GM13977 (cell line): ENCODE results near the gene AP3D1.
"Not testable (repeated sequence)": the region's sequence is repeated elsewhere in the genome, so short reads cannot be mapped to it uniquely, and the experiment has no call there.

Experiments
- DNase-seq: peaks from one replicate; pipeline ENCODE4 v3.0.0; 2012; ENCODE audit warnings: low spot score
- in situ Hi-C: fragments of 300-500 bp; cut with MboI; formaldehyde crosslinking; loops from one replicate; pipeline ENCODE4 v1.12.0; 2022; ENCODE audit warnings: low sequenced_read_pairs, low pct_unique_long_range_greater_than_20kb, mixed read lengths, inconsistent platforms; ENCODE audit not compliant: unreplicated experiment
- TF ChIP-seq, protein P1 (sequence below): IDR thresholded peaks from 2 replicates; pipeline ENCODE4 v1.5.1; 2012; ENCODE audit warnings: mild to moderate bottlenecking, control low read depth; ENCODE audit not compliant: insufficient read depth; ENCODE audit errors: extremely low read depth, missing control alignments

The AP3D1 gene

DNA sequence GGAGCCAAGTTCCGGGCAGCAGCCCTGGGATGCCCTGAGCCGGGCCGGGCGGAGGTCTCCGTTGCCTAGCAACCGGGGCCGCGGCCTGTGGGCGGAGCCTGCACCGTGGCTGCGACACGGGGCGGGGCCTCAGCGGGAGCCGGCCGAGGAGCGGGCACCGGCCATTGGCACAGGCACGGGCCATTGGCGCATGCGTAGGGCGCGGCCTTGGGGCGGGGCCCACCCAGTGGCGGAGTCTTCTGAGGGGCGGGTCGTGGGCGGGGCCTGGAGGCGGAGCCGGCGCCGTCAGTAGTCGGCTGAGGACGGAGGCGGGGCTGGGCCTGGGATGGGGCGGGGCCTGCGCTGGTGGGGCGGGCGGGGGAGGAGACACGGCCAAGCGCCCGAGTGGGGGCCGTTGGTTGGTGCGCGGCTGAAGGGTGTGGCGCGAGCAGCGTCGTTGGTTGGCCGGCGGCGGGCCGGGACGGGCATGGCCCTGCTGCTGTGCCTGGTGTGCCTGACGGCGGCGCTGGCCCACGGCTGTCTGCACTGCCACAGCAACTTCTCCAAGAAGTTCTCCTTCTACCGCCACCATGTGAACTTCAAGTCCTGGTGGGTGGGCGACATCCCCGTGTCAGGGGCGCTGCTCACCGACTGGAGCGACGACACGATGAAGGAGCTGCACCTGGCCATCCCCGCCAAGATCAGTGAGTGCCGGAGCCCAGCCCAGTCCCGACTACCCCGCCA is 54.7 kb downstream of the AP3D1 start, which contains the start of gene IZUMO4:
Gene IZUMO4 (plus strand): TSS at position 436 of the 723 bp plus-strand sequence. CDS start 31 bp downstream, at position 467.
- TF ChIP-seq, protein P1, sequence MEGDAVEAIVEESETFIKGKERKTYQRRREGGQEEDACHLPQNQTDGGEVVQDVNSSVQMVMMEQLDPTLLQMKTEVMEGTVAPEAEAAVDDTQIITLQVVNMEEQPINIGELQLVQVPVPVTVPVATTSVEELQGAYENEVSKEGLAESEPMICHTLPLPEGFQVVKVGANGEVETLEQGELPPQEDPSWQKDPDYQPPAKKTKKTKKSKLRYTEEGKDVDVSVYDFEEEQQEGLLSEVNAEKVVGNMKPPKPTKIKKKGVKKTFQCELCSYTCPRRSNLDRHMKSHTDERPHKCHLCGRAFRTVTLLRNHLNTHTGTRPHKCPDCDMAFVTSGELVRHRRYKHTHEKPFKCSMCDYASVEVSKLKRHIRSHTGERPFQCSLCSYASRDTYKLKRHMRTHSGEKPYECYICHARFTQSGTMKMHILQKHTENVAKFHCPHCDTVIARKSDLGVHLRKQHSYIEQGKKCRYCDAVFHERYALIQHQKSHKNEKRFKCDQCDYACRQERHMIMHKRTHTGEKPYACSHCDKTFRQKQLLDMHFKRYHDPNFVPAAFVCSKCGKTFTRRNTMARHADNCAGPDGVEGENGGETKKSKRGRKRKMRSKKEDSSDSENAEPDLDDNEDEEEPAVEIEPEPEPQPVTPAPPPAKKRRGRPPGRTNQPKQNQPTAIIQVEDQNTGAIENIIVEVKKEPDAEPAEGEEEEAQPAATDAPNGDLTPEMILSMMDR: peak; percentile 44
- DNase-seq: peak; percentile 100
- in situ Hi-C loops: no loop called here

GRCh38 chr19:2096034-2096479 is 55.3 kb downstream of the AP3D1 start, which contains the start of gene MOB3A:
TSS of gene MOB3A (minus strand) at chr19:2096326. CDS start at chr19:2078560, 17,766 bp downstream.
- DNase-seq: no peak
- TF ChIP-seq, protein P1: peak; percentile 43
- in situ Hi-C loops: no loop called here

- in situ Hi-C loops, DNase-seq: not testable (repeated sequence)
Observed at GRCh38 chr19:2091926-2092525, 59.3 kb downstream of the AP3D1 start.

DNA sequence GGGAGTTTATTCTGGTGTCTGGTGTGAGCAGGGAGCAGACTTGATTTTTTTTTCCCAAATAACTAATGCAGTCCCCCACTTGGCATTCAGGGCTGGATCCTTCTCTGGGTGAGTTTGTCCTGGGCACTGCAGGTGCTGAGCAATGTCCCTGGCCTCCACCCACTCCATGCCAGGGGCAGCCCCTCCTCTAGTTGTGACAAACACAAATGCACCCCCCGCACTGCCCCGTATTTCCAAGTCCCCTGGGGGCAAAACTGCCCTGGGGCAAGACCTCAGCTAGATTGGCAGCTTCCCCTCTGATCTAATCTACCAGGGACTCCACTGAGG is 61.7 kb downstream of the AP3D1 start:
- in situ Hi-C loops: no loop called here

GRCh38 chr19:2089001-2089711 is 62.2 kb downstream of the AP3D1 start:
- in situ Hi-C loops: no loop called here
- DNase-seq: no peak
- TF ChIP-seq, protein P1: no peak

More for the DNA sequence above, 61.7 kb downstream of the AP3D1 start:
- TF ChIP-seq, protein P1: no peak
- DNase-seq: no peak

- TF ChIP-seq, protein P1: peak; percentile 47
- DNase-seq: peak; percentile 56
- in situ Hi-C loops: no loop called here
Observed at GRCh38 chr19:2087621-2088100, 63.7 kb downstream of the AP3D1 start.

DNA sequence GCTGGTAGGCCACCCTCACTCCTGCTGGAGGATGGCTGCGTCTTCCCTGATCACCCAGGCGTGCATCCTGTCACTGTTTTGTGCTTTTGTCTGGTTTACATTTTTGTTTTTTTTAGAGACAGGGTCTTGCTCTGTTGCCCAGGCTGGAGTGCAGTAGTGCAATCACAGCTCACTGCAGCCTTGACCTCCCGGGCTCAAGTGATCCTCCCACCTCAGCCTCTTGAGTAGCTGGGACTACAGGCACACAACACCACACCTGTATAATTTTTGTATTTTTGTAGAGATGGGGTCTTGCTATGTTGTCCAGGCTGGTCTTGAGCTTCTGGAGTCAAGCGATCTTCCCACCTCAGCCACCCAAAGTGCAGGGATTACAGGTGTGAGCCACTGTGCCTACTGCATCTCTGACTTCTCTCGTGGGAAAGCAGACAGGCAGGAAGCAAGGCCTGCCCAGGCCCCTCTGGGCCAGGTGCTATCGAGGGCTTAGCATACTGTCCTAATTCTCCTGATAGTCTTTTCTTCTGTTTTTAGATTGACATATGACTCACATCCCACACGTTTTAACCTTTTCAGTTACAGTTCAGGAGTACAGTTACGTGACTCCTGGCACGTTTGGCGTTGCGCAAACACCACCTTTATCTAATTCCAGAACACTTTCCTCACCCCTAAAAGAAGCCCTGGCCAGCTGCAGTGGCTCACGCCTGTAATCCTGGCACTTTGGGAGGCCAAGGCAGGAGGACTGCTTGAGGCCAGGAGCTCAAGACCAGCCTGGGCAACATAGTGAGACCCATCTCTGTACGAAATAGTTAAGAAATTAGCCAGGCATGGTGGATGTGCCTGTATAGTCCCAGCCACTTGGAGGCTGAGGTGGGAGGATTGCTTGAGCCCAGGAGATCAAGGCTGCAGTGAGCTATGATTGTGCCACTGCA is 64.4 kb downstream of the AP3D1 start:
- in situ Hi-C loops: not testable (repeated sequence)
- peak; percentile 48 for DNase-seq
